ENCODE measurements around the gene EDC3. TPM values are rescaled to one million over a fixed set of nuclear protein-coding genes. Genes with fewer than 3 reads are reported as not detected.
"Not testable (repeated sequence)": the region's sequence is repeated elsewhere in the genome, so short reads cannot be mapped to it uniquely, and the experiment has no call there.

Gene EDC3
- total and polyA plus RNA-seq, 2 of the 4 experiments (the other 2 are of a cell fraction): 16.8 to 38.0 TPM

GRCh38 chr15:74728699-74729098 is 32.9 kb upstream of the EDC3 start:
- H3K27me3 ChIP-seq (ENCODE audit: control insufficient read depth, insufficient read depth, low read length): peaks cover 69% of the 10 kb centered on the region
- H3K79me1 ChIP-seq (ENCODE audit: low read depth in 1 of 2, low read length in 2 of 2); ATAC-seq (ENCODE audit: low read depth); H2BK120ac ChIP-seq (ENCODE audit: low read depth, low read length); H3K14ac ChIP-seq (replicated peaks; ENCODE audit: low read depth, low read length); H3K18ac ChIP-seq (ENCODE audit: low read depth, low read length); H3K4me1 ChIP-seq (ENCODE audit: control insufficient read depth, insufficient read depth, low read length); H3K23ac ChIP-seq (ENCODE audit: low read depth, low read length); dilution Hi-C loops (cut with HindIII; ENCODE audit: low sequenced_read_pairs, unreplicated experiment); H4K8ac ChIP-seq (ENCODE audit: low read depth in 2 of 2, low read length in 2 of 2); H2AFZ ChIP-seq (replicated peaks; ENCODE audit: low read length, poor library complexity); CTCF ChIA-PET; H4K20me1 ChIP-seq (ENCODE audit: insufficient read depth, low read length); H2BK15ac ChIP-seq (ENCODE audit: low read depth, low read length); H3K36me3 ChIP-seq (ENCODE audit: control insufficient read depth, insufficient read depth, low read length); DNase-seq; H2AK5ac ChIP-seq (ENCODE audit: low read depth, low read length); H4K5ac ChIP-seq (ENCODE audit: low read depth, low read length); H2BK20ac ChIP-seq (ENCODE audit: low read depth, low read length); H4K91ac ChIP-seq (ENCODE audit: insufficient read depth, low read depth, low read length); H3K56ac ChIP-seq (ENCODE audit: extremely low read depth, insufficient read depth, low read length); H3K4me2 ChIP-seq (ENCODE audit: low read depth, low read length); H2BK5ac ChIP-seq (ENCODE audit: low read depth, low read length, poor library complexity, severe bottlenecking); H3K27ac ChIP-seq (ENCODE audit: insufficient read depth, low read length); POLR2A ChIA-PET (ENCODE audit: unreplicated experiment); intact Hi-C loops (cut with micrococcal nuclease); H2AK9ac ChIP-seq (replicated peaks; ENCODE audit: low read depth, low read length, poor library complexity); in situ Hi-C loops (cut with MboI; ENCODE audit: low sequenced_read_pairs); H3K9ac ChIP-seq (ENCODE audit: low read depth, low read length); H3K4me3 ChIP-seq (ENCODE audit: insufficient read depth, low read depth, low read length); H3K9me1 ChIP-seq (ENCODE audit: insufficient read depth, low read length); H3K9me3 ChIP-seq (ENCODE audit: control insufficient read depth, insufficient read depth, low read length); BruUV-seq (replicated peaks); H3K4ac ChIP-seq (ENCODE audit: low read depth, low read length): not testable (repeated sequence)
- 93% methylated on average over 5 of the region's 30 CpGs; no CpG with 5 or more reads in 1 of the 2 experiments for WGBS, 2 experiments (ENCODE audit: extremely low coverage in 2 of 2, insufficient read length in 1 of 2)

Measured in IMR-90 (cell line).